ENCODE data around the gene TNFAIP8L2.
A peak's percentile ranks its signal among the peaks of the same experiment; 100 is the strongest.
"Not testable (repeated sequence)": the region's sequence is repeated elsewhere in the genome, so short reads cannot be mapped to it uniquely, and the experiment has no call there.

Gene TNFAIP8L2

GRCh38 chr1:151146412-151147131, 9.9 kb upstream of the TNFAIP8L2 start, which contains the start of gene SEMA6C:
TSS of gene SEMA6C (minus strand) at chr1:151146631. CDS start at chr1:151142621, 4,010 bp downstream.
- DNase-seq = peak; percentile 90 to 92

GRCh38 chr1:151147132-151147503, 9.3 kb upstream of the TNFAIP8L2 start:
- no peak for DNase-seq

GRCh38 chr1:151147665-151148064, 8.8 kb upstream of the TNFAIP8L2 start:
- no peak for DNase-seq

GRCh38 chr1:151157067-151157531, 650 bp downstream of the TNFAIP8L2 start:
- peak; percentile 64 to 69 for DNase-seq

GRCh38 chr1:151158326-151158725, 1.9 kb downstream of the TNFAIP8L2 start:
- DNase-seq = peak; percentile 63 to 67

GRCh38 chr1:151158751-151159251, 2.4 kb downstream of the TNFAIP8L2 start:
- peak in 1 of 2 donors; percentile 20 for DNase-seq

- DNase-seq = no peak
Measured at GRCh38 chr1:151159373-151159772, 2.9 kb downstream of the TNFAIP8L2 start.

- DNase-seq = no peak
Measured at GRCh38 chr1:151164732-151165280, 8.4 kb downstream of the TNFAIP8L2 start.

DNA sequence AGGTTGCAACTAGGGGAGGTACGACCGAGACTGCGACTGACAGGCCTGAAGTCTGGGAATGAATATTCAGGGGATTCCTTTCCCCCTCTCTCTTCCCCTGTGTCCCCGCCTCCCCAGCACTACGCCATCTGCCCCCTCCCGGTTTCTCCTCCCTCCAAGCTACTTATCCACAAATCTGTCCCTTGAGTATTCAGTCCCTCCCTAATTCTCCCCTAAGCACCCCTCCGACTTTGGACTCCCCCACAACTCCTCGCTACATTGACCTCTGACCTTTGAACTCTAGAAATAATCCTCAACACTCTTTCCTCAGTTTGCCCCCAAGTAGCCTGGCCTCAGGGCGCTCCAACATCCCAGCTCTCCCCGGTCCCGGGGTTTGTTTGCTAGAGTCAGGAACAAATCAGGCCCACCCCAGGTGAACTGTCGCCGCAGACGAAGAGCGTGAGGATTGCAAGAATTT, 8.9 kb downstream of the TNFAIP8L2 start:
- DNase-seq = peak in 1 of 2 donors; percentile 24

DNA sequence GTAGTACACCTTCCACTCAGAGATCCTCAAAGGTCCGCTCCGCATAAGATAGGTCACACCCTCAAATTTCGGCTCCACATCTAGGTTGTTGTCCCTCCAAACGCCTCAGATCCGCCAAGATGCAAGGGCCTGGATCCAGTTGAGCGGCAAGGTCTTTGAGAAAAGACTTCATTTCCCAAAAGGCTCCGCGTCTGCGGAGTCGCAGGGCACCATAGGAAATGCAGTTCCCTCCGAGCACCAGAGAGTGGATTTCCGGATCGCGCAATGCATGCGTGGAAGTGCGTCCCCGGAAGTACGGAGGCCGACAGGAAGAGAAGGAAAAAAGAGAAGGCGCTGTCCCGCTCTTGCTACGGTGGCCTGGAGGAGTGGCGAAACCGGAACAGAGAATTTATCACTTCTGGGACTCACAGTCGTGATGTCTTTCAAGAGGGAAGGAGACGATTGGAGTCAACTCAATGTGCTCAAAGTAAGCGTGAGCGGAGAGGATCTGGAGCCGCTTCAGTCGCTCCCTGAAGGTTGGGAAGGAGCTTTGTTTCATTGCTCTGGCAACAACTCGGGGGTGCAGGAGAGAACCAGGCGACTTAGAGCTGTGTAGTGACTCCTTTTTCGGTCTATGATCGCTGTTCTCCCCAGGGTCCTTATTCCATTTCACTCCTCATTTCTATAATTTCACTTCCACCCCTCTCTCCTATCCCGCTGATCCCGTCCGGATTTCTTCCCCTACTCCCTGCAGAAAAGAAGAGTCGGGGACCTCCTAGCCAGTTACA, 9.5 kb downstream of the TNFAIP8L2 start, which contains the start of the genes LYSMD1 and SCNM1:
TSS of gene LYSMD1 (minus strand) at position 165 of the 767 bp plus-strand sequence. CDS start 644 bp downstream, outside the sequence.
TSS of gene SCNM1 (plus strand) at position 407 of the 767 bp plus-strand sequence. CDS start at position 416, 9 bp downstream.
- peak; percentile 94 to 96 for DNase-seq

- no peak for DNase-seq
Measured at GRCh38 chr1:151166505-151166956, 10.1 kb downstream of the TNFAIP8L2 start.

GRCh38 chr1:151167116-151167515, 10.7 kb downstream of the TNFAIP8L2 start:
- no peak for DNase-seq

- DNase-seq = no peak
Measured at GRCh38 chr1:151171190-151171589, 14.7 kb downstream of the TNFAIP8L2 start.

- DNase-seq = no peak
Measured at GRCh38 chr1:151175041-151175741, 18.7 kb downstream of the TNFAIP8L2 start.

- DNase-seq = no peak
Measured at GRCh38 chr1:151175863-151176262, 19.4 kb downstream of the TNFAIP8L2 start, which contains the start of gene TMOD4. TSS of gene TMOD4 (minus strand) at chr1:151175981. CDS start at chr1:151174875, 1,106 bp downstream.

GRCh38 chr1:151176514-151177045, 20.1 kb downstream of the TNFAIP8L2 start:
- no peak for DNase-seq

GRCh38 chr1:151184211-151184610, 27.8 kb downstream of the TNFAIP8L2 start:
- DNase-seq = no peak

DNA sequence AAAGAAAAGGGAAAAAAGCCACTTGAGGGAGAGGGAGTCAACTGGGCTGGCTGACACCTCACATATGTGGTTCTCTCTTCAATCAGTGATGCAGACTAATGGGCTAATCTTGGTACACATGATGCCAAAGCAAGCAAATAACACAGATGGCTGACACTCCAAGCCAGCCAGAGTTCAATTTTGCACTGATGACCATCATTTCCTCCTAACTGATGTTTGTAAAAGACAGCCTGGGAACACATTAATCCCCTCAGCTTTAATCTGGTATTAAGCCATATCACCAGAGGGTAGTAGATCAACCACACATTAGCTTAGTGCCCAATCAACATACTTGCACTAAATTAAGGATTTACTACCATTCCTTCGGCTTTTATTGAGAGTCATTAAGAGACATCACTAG, 30.8 kb downstream of the TNFAIP8L2 start:
- DNase-seq = no peak

DNA sequence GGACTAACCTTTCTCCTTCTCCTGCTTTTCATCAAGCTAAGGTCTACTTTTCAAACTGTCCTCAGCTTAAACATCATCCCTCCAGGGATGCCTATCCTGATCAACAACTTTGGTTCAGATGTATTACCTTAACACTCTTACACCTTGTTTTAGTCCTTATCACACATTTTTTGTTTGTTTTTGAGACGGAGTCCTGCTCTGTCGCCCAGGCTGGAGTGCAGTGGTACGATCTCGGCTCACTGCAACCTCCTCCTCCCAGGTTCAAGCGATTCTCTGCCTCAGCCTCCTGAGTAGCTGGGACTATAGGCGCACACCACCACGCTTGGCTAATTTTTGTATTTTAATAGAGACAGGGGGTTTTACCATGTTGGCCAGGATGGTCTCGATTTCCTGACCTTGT, 32.2 kb downstream of the TNFAIP8L2 start:
- not testable (repeated sequence) for DNase-seq

GRCh38 chr1:151189637-151190445, 33.4 kb downstream of the TNFAIP8L2 start, which contains the start of gene VPS72:
TSS of gene VPS72 (minus strand) at chr1:151190197. CDS start at chr1:151190121, 76 bp downstream.
- peak; percentile 86 for DNase-seq

DNA sequence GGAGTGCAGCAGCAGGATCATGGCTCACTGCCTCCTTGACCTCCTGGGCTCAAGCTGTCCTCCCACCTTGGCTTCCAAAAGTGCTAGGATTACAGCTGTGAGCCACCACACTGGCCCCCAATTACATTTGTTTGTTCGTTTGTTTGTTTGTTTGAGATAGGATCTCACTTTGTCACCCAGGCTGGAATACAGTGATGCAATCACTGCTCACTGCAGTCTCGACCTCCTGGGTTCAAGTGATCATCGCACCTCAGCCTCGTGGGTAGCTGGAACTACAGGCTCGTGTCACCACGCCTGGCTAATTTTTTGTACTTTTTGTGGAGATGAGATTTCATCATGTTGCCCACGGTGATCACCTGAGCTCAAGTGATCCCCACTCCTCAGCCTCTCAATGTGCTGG, 35.6 kb downstream of the TNFAIP8L2 start:
- DNase-seq = no peak
